Nephron progenitor cell (in vitro differentiated cells): ENCODE results near the gene PTK6.

Source experiments
- DNase-seq: peaks from one replicate; pipeline ENCODE4 v3.0.0; 2021
- H3K27ac Mint-ChIP-seq: 2 replicates; pipeline ENCODE4 v1.8.0; 2021; ENCODE audit warnings: mild to moderate bottlenecking, moderate library complexity, mixed read lengths
- H3K27me3 Mint-ChIP-seq: 2 replicates; pipeline ENCODE4 v1.8.0; 2021; ENCODE audit warnings: mild to moderate bottlenecking, low read depth, mixed read lengths; ENCODE audit not compliant: poor library complexity
- H3K36me3 Mint-ChIP-seq: 2 replicates; pipeline ENCODE4 v1.8.0; 2021; ENCODE audit warnings: low read depth, mixed read lengths
- H3K4me1 Mint-ChIP-seq: 2 replicates; pipeline ENCODE4 v1.8.0; 2021; ENCODE audit warnings: mixed read lengths
- H3K4me3 Mint-ChIP-seq: 2 replicates; pipeline ENCODE4 v1.8.0; 2021; ENCODE audit warnings: mild to moderate bottlenecking, moderate library complexity, mixed read lengths
- H3K9me3 Mint-ChIP-seq: 2 replicates; pipeline ENCODE4 v1.8.0; 2021; ENCODE audit warnings: mild to moderate bottlenecking, moderate library complexity, mixed read lengths
- TF ChIP-seq, protein P1 (sequence below): fragments of 200-600 bp; sonication (generic); IDR thresholded peaks from 2 replicates; pipeline ENCODE4 v1.5.0; 2021; ENCODE audit warnings: antibody characterized with exemption

PTK6 gene

DNA sequence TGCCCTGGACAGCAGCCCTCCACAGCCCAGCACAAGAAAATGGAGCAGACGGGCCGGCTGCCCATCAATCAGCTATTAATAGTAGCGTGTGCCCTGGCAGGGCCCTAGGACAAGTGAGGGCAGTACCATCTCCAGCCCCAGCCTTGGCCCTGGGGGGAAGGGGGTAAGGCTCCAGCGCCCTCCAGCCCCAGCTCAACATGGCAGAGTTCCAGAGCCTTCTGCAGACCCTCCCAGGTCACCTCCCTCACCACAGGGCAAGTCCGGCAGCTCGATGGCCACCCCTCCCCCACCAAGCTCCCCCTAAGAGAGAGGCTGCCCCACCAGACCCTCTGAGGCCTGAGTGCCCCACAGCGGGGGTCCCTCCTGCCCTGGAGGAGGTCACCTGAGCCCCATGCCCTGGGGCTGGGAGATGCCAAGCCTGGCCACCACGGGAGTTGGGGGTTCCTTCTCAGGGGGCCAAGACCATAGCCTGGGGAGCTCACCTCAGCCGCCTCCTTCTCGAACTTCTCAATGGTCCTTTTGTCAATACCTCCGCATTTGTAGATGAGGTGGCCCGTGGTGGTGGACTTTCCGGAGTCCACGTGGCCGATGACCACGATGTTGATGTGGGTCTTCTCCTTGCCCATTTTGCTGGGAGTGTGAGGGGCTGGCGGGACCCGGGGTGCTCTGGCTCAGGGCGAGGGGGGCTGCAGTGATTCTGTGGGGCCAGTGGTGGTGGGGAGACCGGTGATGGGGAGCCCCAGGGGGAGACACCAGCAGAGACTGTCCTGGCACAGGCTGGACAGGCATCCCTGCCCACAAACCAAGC, 39.8 kb downstream of the PTK6 start:
- Mint-ChIP-seq H3K27ac (no peak overlapping the region), H3K36me3 (no peaks in the 10 kb centered on the region), H3K27me3 (peaks cover 75% of the 10 kb centered on the region), H3K4me3 (no peak overlapping the region), H3K9me3 (no peaks in the 10 kb centered on the region), H3K4me1 (peaks cover 6% of the 10 kb centered on the region)
- no peak for DNase-seq
- TF ChIP-seq, protein P1, sequence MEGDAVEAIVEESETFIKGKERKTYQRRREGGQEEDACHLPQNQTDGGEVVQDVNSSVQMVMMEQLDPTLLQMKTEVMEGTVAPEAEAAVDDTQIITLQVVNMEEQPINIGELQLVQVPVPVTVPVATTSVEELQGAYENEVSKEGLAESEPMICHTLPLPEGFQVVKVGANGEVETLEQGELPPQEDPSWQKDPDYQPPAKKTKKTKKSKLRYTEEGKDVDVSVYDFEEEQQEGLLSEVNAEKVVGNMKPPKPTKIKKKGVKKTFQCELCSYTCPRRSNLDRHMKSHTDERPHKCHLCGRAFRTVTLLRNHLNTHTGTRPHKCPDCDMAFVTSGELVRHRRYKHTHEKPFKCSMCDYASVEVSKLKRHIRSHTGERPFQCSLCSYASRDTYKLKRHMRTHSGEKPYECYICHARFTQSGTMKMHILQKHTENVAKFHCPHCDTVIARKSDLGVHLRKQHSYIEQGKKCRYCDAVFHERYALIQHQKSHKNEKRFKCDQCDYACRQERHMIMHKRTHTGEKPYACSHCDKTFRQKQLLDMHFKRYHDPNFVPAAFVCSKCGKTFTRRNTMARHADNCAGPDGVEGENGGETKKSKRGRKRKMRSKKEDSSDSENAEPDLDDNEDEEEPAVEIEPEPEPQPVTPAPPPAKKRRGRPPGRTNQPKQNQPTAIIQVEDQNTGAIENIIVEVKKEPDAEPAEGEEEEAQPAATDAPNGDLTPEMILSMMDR = no peak

DNA sequence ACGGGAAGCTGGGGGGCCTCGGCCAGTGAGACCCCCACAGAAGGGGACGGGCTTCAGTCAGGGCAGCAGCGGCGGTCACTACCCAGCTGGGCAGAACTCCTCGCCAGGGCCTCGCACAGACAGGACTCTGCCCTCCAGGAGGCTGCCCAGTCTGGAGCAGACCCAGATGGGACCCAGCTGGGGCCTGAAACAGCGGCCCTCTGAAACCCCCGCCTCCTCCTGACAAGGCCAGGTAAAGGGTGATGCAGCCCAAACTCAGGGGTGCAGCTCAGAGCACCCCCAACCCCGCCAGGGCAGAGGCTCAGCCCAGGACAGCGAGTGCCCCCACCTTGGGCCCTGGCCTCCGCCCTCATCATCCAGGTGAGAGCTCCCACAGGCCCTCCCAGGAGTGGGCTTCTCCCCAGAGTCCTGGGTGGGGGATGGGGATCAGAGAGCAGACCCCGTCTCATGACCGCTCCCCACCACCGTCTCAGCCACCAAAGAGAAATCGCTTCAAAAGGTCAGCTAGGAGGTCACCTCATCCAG, 40.5 kb downstream of the PTK6 start:
- Mint-ChIP-seq H3K27me3 (peaks cover 75% of the 10 kb centered on the region), H3K36me3 (no peaks in the 10 kb centered on the region), H3K27ac (no peak overlapping the region), H3K4me1 (peaks cover 6% of the 10 kb centered on the region), H3K9me3 (no peaks in the 10 kb centered on the region), H3K4me3 (no peak overlapping the region)
- DNase-seq = no peak
- TF ChIP-seq, protein P1 = no peak

DNA sequence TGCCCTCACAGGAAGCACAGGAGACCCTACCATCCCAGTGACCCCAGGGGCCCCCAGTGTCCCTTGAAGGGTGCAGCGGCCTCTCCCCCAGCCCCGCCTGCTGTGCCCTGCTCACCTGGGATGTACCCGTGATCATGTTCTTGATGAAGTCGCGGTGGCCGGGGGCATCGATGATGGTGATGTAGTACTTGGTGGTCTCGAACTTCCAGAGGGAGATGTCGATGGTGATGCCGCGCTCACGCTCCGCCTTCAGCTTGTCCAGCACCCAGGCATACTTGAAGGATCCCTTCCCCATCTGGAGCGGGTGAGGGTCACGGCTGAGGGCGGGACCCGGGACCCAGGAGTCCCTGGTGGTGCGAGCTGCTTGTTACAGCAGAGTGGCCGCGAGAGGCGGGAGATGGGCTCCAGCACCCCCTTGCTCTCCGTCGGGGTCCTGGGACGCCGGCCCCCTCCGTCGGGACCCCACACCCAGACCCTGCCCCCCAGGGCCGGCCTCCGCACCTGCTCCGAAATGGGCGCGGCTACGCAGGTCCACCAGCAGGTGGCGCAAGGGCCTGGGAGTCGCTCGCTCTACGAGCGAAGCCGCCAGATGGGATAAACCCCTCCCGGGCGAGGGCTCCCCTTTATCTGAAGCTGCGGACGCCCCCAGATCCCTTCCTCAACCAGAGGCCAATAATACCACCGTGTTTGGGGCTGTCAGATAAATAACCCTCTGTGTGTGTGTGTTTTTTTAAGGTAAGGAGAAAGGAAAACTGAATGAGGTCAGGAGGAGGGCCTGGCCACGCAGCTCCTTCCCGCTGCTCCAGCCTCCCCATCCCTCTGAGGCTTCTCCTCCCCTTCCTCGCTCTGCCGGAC, 41.2 kb downstream of the PTK6 start:
- H3K9me3 Mint-ChIP-seq = no peaks in the 10 kb centered on the region
- peaks cover 2% of the 10 kb centered on the region for H3K4me1 Mint-ChIP-seq

DNA sequence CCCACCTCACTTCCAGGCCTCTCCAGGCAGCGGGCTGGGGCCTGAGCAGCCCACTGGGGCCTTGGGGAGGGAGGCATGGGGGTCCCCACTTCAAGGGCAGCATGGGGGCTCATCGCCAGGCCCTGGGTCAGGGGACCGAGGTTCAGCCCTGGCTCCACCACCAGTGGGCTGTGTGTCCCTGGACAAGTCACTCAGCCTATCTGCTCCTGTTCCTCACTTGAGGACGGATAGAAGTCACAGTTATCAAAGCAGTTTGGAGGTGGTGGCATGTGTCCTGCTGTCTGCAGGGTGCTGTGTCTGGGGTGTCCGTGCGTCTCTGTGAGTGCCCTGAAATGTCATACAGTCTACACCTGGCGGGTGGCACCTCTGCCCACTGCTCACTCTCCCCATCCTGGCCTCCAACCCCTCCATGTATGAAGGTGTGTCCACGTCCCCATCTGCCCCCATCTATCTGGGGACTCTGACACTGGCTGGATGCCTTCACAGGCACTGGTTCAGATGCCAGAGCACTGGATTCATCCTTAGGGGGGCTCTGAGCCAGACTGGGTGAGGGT, 41.9 kb downstream of the PTK6 start:
- no peak for DNase-seq
- Mint-ChIP-seq H3K27ac (no peak overlapping the region), H3K9me3 (no peaks in the 10 kb centered on the region), H3K36me3 (no peaks in the 10 kb centered on the region), H3K4me3 (no peak overlapping the region), H3K27me3 (peaks cover 78% of the 10 kb centered on the region), H3K4me1 (no peaks in the 10 kb centered on the region)
- TF ChIP-seq, protein P1 = no peak

More for the DNA sequence above, 41.2 kb downstream of the PTK6 start:
- no peak overlapping the region for H3K27ac Mint-ChIP-seq
- H3K4me3 Mint-ChIP-seq = no peak overlapping the region
- DNase-seq = peak; percentile 87
- peaks cover 76% of the 10 kb centered on the region for H3K27me3 Mint-ChIP-seq
- H3K36me3 Mint-ChIP-seq = no peaks in the 10 kb centered on the region
- TF ChIP-seq, protein P1 = peak; percentile 96

DNA sequence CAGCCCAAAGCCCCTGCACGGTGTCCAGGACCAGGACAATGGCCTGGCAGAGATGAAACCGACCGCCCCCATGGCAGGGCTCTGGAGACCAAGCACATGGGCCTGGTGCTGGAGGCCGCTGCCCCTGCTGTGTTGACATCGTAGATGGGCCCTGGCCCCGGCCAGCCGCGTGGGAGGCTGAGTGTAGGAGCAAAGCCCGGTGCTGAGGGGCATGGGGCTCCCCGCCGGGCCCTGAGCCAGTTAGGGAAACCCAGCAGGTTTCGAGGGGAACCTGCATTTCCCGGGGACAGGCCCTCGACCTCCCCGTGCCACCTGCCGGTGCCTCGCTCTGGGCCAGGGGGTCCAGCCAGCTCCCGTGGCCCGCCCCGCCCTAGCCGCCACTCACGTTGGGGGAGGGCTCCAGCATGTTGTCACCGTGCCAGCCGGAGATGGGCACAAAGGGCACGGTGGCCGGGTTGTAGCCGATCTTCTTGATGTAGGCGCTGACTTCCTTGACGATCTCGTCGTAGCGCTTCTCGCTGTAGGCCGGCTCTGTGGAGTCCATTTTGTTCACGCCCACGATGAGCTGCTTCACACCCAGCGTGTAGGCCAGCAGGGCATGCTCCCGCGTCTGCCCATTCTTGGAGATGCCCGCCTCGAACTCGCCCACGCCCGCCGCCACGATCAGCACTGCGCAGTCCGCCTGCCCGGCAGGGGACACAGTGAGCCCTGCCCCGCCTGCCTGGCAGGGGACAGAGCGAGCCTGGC, 42.6 kb downstream of the PTK6 start:
- DNase-seq = no peak
- TF ChIP-seq, protein P1 = no peak
- no peak overlapping the region for H3K4me3 Mint-ChIP-seq
- H3K4me1 Mint-ChIP-seq = no peaks in the 10 kb centered on the region
- H3K36me3 Mint-ChIP-seq = no peaks in the 10 kb centered on the region
- peaks cover 78% of the 10 kb centered on the region for H3K27me3 Mint-ChIP-seq
- no peaks in the 10 kb centered on the region for H3K9me3 Mint-ChIP-seq
- H3K27ac Mint-ChIP-seq = no peak overlapping the region
